Smooth muscle cell (in vitro differentiated cells): ENCODE measurements around the gene NOL7. TPM values are rescaled to one million over a fixed set of nuclear protein-coding genes. Genes with fewer than 3 reads are reported as not detected.

ENCODE experiments used
- DNase-seq: peaks from one replicate; lab custom pipeline; 2025; ENCODE audit not compliant: unreplicated experiment; lab: John Stamatoyannopoulos, UW
- H2AFZ ChIP-seq: fragments of 200-600 bp; sonication (generic); 2 replicates; pipeline ENCODE4 v1.6.0; 2016; ENCODE audit warnings: antibody characterized with exemption, low read depth, mild to moderate bottlenecking
- H3F3A ChIP-seq: fragments of 200-600 bp; sonication (generic); 2 replicates; pipeline ENCODE4 v1.6.0; 2017; ENCODE audit warnings: antibody characterized with exemption, low read depth
- H3K27ac ChIP-seq: fragments of 200-600 bp; sonication (generic); 2 replicates; pipeline ENCODE4 v1.5.1; 2016; ENCODE audit warnings: low read depth, mild to moderate bottlenecking
- H3K27me3 ChIP-seq: fragments of 200-600 bp; sonication (generic); 2 replicates; pipeline ENCODE4 v1.6.1; 2016; ENCODE audit warnings: low read depth, mild to moderate bottlenecking
- H3K36me3 ChIP-seq: fragments of 200-600 bp; sonication (generic); 2 replicates; pipeline ENCODE4 v1.5.1; 2016; ENCODE audit warnings: low read depth
- H3K4me1 ChIP-seq: fragments of 200-600 bp; sonication (generic); 2 replicates; pipeline ENCODE4 v1.5.1; 2016; ENCODE audit warnings: low read depth
- H3K4me2 ChIP-seq: fragments of 200-600 bp; sonication (generic); 2 replicates; pipeline ENCODE4 v1.6.0; 2016; ENCODE audit warnings: mild to moderate bottlenecking
- H3K4me3 ChIP-seq: fragments of 200-600 bp; sonication (generic); 2 replicates; pipeline ENCODE4 v1.5.1; 2016; ENCODE audit warnings: mild to moderate bottlenecking
- H3K79me2 ChIP-seq: fragments of 200-600 bp; sonication (generic); 2 replicates; pipeline ENCODE4 v1.6.0; 2016; ENCODE audit warnings: low read depth, mild to moderate bottlenecking
- H3K9ac ChIP-seq: fragments of 200-600 bp; sonication (generic); 2 replicates; pipeline ENCODE4 v1.6.0; 2016; ENCODE audit warnings: low read depth
- H3K9me3 ChIP-seq: fragments of 200-600 bp; sonication (generic); replicated peaks from 2 replicates; pipeline ENCODE4 v1.5.1; 2016; ENCODE audit warnings: low read depth
- H4K20me1 ChIP-seq: fragments of 200-600 bp; sonication (generic); 2 replicates; pipeline ENCODE4 v1.6.0; 2016; ENCODE audit warnings: low read depth
- WGBS: methylation state at CpG from one replicate; pipeline ENCODE4 v1.1.7; 2016; ENCODE audit warnings: low lambda C conversion rate; 5-methylcytosine and 5-hydroxymethylcytosine counted together
- polyA plus RNA-seq: library from polyadenylated mRNA; unstranded; fragments of >200 nt; fragmentation: Nextera tagmentation; extraction: Ambion mirVana; gene quantifications from 2 replicates; pipeline ENCODE4 v1.2.1, GENCODE V29; 2016
- total RNA-seq: library from RNA; depleted of rRNA; stranded (reverse); fragments of >200 nt; gene quantifications from 2 replicates; pipeline ENCODE4 v1.2.3, GENCODE V29; 2014
- TF ChIP-seq, protein P1 (sequence below): fragments of 200-600 bp; sonication (generic); IDR thresholded peaks from 2 replicates; pipeline ENCODE4 v1.5.1; 2017; ENCODE audit warnings: borderline replicate concordance, mild to moderate bottlenecking, antibody characterized with exemption; ENCODE audit not compliant: insufficient read depth, poor library complexity, severe bottlenecking

The NOL7 gene
- total and polyA plus RNA-seq, 2 experiments from 2014 or later: 104 to 120 TPM

- Histone ChIP-seq H3K4me3 (no peak overlapping the region), H3K9ac (no peak overlapping the region), H3K4me2 (no peak overlapping the region), H3K36me3 (peaks cover 24% of the 10 kb centered on the region), H3K27me3 (no peaks in the 10 kb centered on the region), H2AFZ (no peak overlapping the region), H3K27ac (no peak overlapping the region), H3K9me3 (no peaks in the 10 kb centered on the region), H3F3A (no peaks in the 10 kb centered on the region), H3K4me1 (no peaks in the 10 kb centered on the region), H4K20me1 (no peaks in the 10 kb centered on the region), H3K79me2 (no peaks in the 10 kb centered on the region)
- DNase-seq: no peak
- 98% methylated on average over 4 of the region's 4 CpGs for WGBS
- TF ChIP-seq, protein P1, sequence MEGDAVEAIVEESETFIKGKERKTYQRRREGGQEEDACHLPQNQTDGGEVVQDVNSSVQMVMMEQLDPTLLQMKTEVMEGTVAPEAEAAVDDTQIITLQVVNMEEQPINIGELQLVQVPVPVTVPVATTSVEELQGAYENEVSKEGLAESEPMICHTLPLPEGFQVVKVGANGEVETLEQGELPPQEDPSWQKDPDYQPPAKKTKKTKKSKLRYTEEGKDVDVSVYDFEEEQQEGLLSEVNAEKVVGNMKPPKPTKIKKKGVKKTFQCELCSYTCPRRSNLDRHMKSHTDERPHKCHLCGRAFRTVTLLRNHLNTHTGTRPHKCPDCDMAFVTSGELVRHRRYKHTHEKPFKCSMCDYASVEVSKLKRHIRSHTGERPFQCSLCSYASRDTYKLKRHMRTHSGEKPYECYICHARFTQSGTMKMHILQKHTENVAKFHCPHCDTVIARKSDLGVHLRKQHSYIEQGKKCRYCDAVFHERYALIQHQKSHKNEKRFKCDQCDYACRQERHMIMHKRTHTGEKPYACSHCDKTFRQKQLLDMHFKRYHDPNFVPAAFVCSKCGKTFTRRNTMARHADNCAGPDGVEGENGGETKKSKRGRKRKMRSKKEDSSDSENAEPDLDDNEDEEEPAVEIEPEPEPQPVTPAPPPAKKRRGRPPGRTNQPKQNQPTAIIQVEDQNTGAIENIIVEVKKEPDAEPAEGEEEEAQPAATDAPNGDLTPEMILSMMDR: no peak
Measured at GRCh38 chr6:13638626-13639025, 23.5 kb downstream of the NOL7 start.

- Histone ChIP-seq H3K79me2 (peaks cover 5% of the 10 kb centered on the region), H4K20me1 (peaks cover 2% of the 10 kb centered on the region), H2AFZ (no peak overlapping the region), H3K27me3 (no peaks in the 10 kb centered on the region), H3K4me1 (no peaks in the 10 kb centered on the region), H3K27ac (no peak overlapping the region), H3F3A (no peaks in the 10 kb centered on the region), H3K4me3 (no peak overlapping the region), H3K9me3 (no peaks in the 10 kb centered on the region), H3K36me3 (peaks cover 21% of the 10 kb centered on the region), H3K4me2 (no peak overlapping the region), H3K9ac (no peak overlapping the region)
- TF ChIP-seq, protein P1: no peak
- no peak for DNase-seq
- WGBS: 95% methylated on average over 5 of the region's 5 CpGs
Measured at GRCh38 chr6:13641315-13641714, 26.2 kb downstream of the NOL7 start.

GRCh38 chr6:13643125-13643524, 28.0 kb downstream of the NOL7 start:
- Histone ChIP-seq H4K20me1 (peaks cover 2% of the 10 kb centered on the region), H3K4me2 (no peak overlapping the region), H3F3A (no peaks in the 10 kb centered on the region), H3K4me1 (no peaks in the 10 kb centered on the region), H3K27me3 (no peaks in the 10 kb centered on the region), H2AFZ (no peak overlapping the region), H3K9ac (no peak overlapping the region), H3K79me2 (peaks cover 9% of the 10 kb centered on the region), H3K4me3 (no peak overlapping the region), H3K36me3 (peaks cover 15% of the 10 kb centered on the region), H3K9me3 (no peaks in the 10 kb centered on the region), H3K27ac (no peak overlapping the region)
- DNase-seq: no peak
- TF ChIP-seq, protein P1: no peak
- WGBS: 88% methylated on average over 3 of the region's 3 CpGs

- H3K79me2 ChIP-seq: peaks cover 9% of the 10 kb centered on the region
- H3K4me2 ChIP-seq: no peak overlapping the region
- TF ChIP-seq, protein P1: no peak
- H3F3A ChIP-seq: no peaks in the 10 kb centered on the region
- no peaks in the 10 kb centered on the region for H3K9me3 ChIP-seq
- H4K20me1 ChIP-seq: peaks cover 31% of the 10 kb centered on the region
- no peak overlapping the region for H3K4me3 ChIP-seq
- no peak overlapping the region for H2AFZ ChIP-seq
- H3K27ac ChIP-seq: no peak overlapping the region
- no peak overlapping the region for H3K9ac ChIP-seq
- no peaks in the 10 kb centered on the region for H3K4me1 ChIP-seq
- no peaks in the 10 kb centered on the region for H3K27me3 ChIP-seq
- DNase-seq: no peak
- no peaks in the 10 kb centered on the region for H3K36me3 ChIP-seq
Measured at GRCh38 chr6:13648850-13649249, 33.7 kb downstream of the NOL7 start.
